Spleen (tissue), 7 donors: ENCODE data around the gene TP53.

Experiments
- CTCF ChIP-seq, 11 experiments: fragments of 200-600 bp in 7 of 11; fragments of 450-650 bp in 4 of 11; sonication (generic) in 4 of 11; IDR thresholded peaks in 8 of 11; conservative IDR thresholded peaks in 3 of 11; 1 replicate in 7 of 11; 2 replicates in 4 of 11; pipeline versions ENCODE4 v1.4.0 to v1.8.0; 2016 to 2021; ENCODE audit warnings: antibody characterized with exemption in 11 of 11, inconsistent platforms in 4 of 11, mild to moderate bottlenecking in 1 of 11
- POLR2A ChIP-seq, 3 donors: fragments of 450-650 bp; IDR thresholded peaks; one replicate each; pipeline ENCODE4 v1.5.1; 2017; ENCODE audit warnings: antibody characterized with exemption in 3 of 3, mild to moderate bottlenecking in 1 of 3
- POLR2AphosphoS5 ChIP-seq, 3 donors: sonication (generic); formaldehyde crosslinking; IDR thresholded peaks; one replicate each; pipeline ENCODE4 v1.5.1; 2017; ENCODE audit warnings: antibody characterized with exemption in 3 of 3
- donor health status: DM: no; HTN: no; CAD: no; lungs with moderate emphysema.
- donor health status: DM: no; HTN: no; CAD: no.
- donor health status: DM: no; HTN: no; CAD: no.

DNA sequence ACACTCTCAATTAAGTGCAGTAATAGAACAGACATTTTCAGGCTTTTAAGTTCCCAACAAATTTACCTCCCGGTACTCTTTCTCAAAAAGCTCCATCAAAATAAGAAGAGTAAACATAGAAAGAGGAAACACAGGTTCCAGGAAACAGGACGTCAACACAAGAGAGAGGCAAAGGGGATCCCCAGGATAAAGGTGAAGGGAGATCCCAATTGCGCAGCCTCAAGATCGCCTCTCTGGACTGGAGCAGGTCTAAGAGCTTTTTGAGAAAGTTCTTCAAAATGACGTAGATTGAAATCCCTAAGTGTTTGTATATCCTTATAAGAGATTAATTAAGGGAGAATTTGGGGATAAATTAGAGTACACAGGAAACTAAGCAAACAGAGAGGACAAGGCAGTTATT, 68.7 kb downstream of the TP53 start:
- TF ChIP-seq CTCF (IDR thresholded peaks at IDR 0.05 in 8 of 11, conservative IDR thresholded peaks at IDR 0.05 in 3 of 11) = no peak
- no peak for TF ChIP-seq POLR2AphosphoS5 (IDR thresholded peaks at IDR 0.05)
- no peak for TF ChIP-seq POLR2A (IDR thresholded peaks at IDR 0.05)
